DLD1 (cell line): ENCODE data around the gene DLGAP4.

Experiments
- in situ Hi-C: cut with HindIII; loops from 2 replicates; pipeline ENCODE4 v1.10.0; 2017; ENCODE audit warnings: low sequenced_read_pairs

The DLGAP4 gene

GRCh38 chr20:36307412-36308325, 1.5 kb downstream of the DLGAP4 start:
- in situ Hi-C loops = no loop called here

GRCh38 chr20:36308353-36308752, 2.2 kb downstream of the DLGAP4 start:
- in situ Hi-C loops = no loop called here

GRCh38 chr20:36308986-36309385, 2.8 kb downstream of the DLGAP4 start:
- in situ Hi-C loops = no loop called here

GRCh38 chr20:36309643-36310042, 3.5 kb downstream of the DLGAP4 start:
- in situ Hi-C loops = no loop called here

GRCh38 chr20:36310215-36310981, 4.3 kb downstream of the DLGAP4 start:
- in situ Hi-C loops = no loop called here

GRCh38 chr20:36311141-36311853, 5.2 kb downstream of the DLGAP4 start:
- in situ Hi-C loops = no loop called here

GRCh38 chr20:36311854-36312723, 6.0 kb downstream of the DLGAP4 start:
- in situ Hi-C loops = no loop called here

- in situ Hi-C loops = no loop called here
Observed at GRCh38 chr20:36312724-36313441, 6.7 kb downstream of the DLGAP4 start.

- in situ Hi-C loops = no loop called here
Observed at GRCh38 chr20:36313476-36313875, 7.3 kb downstream of the DLGAP4 start.

GRCh38 chr20:36313926-36314325, 7.8 kb downstream of the DLGAP4 start:
- in situ Hi-C loops = no loop called here

- in situ Hi-C loops = no loop called here
Observed at GRCh38 chr20:36314734-36315544, 8.8 kb downstream of the DLGAP4 start.

GRCh38 chr20:36315545-36316351, 9.6 kb downstream of the DLGAP4 start:
- in situ Hi-C loops = no loop called here

GRCh38 chr20:36317675-36318074, 11.5 kb downstream of the DLGAP4 start:
- in situ Hi-C loops = no loop called here

GRCh38 chr20:36318166-36318565, 12.0 kb downstream of the DLGAP4 start:
- in situ Hi-C loops = no loop called here

- in situ Hi-C loops = no loop called here
Observed at GRCh38 chr20:36319356-36320260, 13.5 kb downstream of the DLGAP4 start.

- in situ Hi-C loops = no loop called here
Observed at GRCh38 chr20:36320261-36320897, 14.2 kb downstream of the DLGAP4 start.
